SK-N-MC (cell line): ENCODE data around the gene BTBD16.

Experiments used
- DNase-seq: peaks from one replicate; pipeline ENCODE4 v3.0.0-alpha.2; 2011; ENCODE audit warnings: low read depth, low spot score
- H3K27ac ChIP-seq: fragments of 200-600 bp; sonication (generic); 2 replicates; pipeline ENCODE4 v1.5.1; 2016; ENCODE audit warnings: mixed run types
- H3K36me3 ChIP-seq: fragments of 200-600 bp; sonication (generic); 2 replicates; pipeline ENCODE4 v1.6.1; 2017; ENCODE audit warnings: antibody characterized with exemption, low read length, mixed read lengths; ENCODE audit not compliant: insufficient read depth
- H3K4me3 ChIP-seq: fragments of 200-600 bp; sonication (generic); 2 replicates; pipeline ENCODE4 v1.5.1; 2016
- H3K9ac ChIP-seq: fragments of 200-600 bp; sonication (generic); 2 replicates; pipeline ENCODE4 v1.8.0; 2017; ENCODE audit warnings: mixed run types, mixed read lengths; ENCODE audit not compliant: insufficient read length
- H3K9me3 ChIP-seq: fragments of 200-600 bp; sonication (generic); 2 replicates; pipeline ENCODE4 v1.6.1; 2017; ENCODE audit warnings: low read depth, mild to moderate bottlenecking, antibody characterized with exemption, low read length, moderate library complexity, mixed read lengths
- EZH2 ChIP-seq: fragments of 200-600 bp; sonication (generic); IDR thresholded peaks from one replicate; pipeline ENCODE4 v1.6.1; 2017; ENCODE audit warnings: antibody characterized with exemption
- FOXP2 ChIP-seq: optimal IDR thresholded peaks from 2 replicates; pipeline ENCODE3; 2011; ENCODE audit warnings: mild to moderate bottlenecking, moderate library complexity; ENCODE audit not compliant: insufficient read depth; ENCODE audit errors: extremely low read length, control extremely low read depth
- POLR2AphosphoS5 ChIP-seq: IDR thresholded peaks from 2 replicates; pipeline ENCODE4 v1.6.1; 2012; ENCODE audit warnings: mild to moderate bottlenecking, low read depth, low read length, borderline replicate concordance

Gene BTBD16

DNA sequence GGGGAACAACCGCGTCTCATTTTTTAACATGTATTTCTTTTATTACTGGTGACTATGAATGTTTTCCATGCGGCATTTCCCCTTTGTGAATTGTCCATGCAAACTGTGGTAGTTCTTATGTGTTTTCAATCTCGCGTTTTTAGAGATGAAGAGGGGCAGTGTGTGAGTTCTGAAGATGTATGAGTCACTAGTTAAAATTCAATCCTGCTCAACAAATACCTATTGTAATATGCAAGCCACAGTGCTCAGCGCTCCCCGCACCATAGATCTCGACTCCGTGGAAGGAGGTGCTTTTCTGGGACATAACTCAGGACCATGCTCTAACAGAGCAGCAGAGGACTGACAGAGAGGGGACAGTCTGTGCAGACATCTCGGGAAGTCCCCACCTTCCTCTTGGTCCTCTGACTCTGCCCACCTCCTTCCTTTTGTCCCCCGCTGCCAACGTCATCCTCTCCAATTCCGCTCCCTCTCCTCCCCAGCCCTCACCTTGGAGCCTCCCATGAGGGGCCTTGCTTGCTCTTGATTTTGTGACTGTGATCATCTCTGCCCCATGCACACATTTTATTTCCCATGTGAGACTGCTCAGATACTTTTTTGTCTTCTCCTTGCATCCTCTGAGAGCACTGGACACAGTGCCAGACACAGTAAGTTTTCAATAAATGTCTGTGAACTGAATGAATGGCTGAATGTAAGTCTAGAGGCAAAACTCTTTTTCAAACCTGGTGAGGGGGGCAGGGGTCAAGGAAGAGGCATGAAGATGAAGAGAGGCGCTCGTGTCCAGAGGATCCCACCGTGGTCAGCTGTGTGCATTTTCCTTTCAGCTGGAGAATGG is 60.7 kb downstream of the BTBD16 start:
- Histone ChIP-seq H3K27ac (no peak overlapping the region), H3K4me3 (no peak overlapping the region), H3K36me3 (no peaks in the 10 kb centered on the region), H3K9ac (no peak overlapping the region), H3K9me3 (no peaks in the 10 kb centered on the region)
- DNase-seq, result no peak
- TF ChIP-seq POLR2AphosphoS5 (no peak), EZH2 (no peak), FOXP2 (no peak)

DNA sequence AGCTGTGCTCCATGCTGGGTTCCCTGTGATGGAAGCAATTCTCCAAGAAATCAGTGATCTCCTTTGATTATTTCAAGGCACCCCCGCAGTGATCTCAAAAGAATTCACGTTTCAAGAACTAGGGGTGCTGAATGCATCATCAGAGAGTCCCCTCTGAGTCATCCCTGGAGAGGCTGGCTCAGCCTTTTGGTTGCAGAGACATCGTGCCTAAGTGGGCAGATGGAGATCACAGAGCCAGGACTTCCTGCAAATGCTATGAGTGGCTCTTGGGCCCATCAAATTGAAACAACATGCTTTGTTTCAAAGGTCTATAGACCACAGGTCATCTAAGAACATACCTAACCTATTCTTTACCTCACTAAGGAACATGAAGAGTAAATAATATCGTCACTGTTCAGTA is 61.9 kb downstream of the BTBD16 start:
- TF ChIP-seq POLR2AphosphoS5, result no peak
- TF ChIP-seq FOXP2, result no peak
- no peak for TF ChIP-seq EZH2
- H3K36me3 ChIP-seq, result no peaks in the 10 kb centered on the region
- H3K27ac ChIP-seq, result no peak overlapping the region
- no peak overlapping the region for H3K9ac ChIP-seq
- no peak for DNase-seq
- no peak overlapping the region for H3K4me3 ChIP-seq
- H3K9me3 ChIP-seq, result no peaks in the 10 kb centered on the region

DNA sequence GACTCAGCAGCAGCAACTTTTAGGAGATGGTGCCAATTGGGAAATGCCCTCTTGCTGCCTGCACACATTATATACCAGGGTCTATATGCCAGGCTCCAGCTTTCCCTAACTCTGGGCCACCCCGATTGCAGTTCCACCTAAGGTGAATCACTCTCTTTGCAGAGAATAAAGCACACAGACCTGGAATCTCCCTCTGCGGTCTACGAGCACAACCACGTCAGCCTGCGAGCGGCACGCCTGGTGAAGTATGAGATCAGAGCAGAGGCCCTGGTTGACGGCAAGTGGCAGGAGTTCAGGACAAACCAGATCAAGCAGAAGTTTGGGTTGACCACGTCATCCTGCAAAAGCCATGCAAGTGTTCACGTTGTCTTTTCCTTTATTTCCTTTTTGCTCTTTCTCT is 65.2 kb downstream of the BTBD16 start:
- Histone ChIP-seq H3K36me3 (no peaks in the 10 kb centered on the region), H3K9ac (no peak overlapping the region), H3K27ac (no peak overlapping the region), H3K9me3 (no peaks in the 10 kb centered on the region), H3K4me3 (no peak overlapping the region)
- TF ChIP-seq FOXP2 (no peak), POLR2AphosphoS5 (no peak), EZH2 (no peak)
- no peak for DNase-seq

DNA sequence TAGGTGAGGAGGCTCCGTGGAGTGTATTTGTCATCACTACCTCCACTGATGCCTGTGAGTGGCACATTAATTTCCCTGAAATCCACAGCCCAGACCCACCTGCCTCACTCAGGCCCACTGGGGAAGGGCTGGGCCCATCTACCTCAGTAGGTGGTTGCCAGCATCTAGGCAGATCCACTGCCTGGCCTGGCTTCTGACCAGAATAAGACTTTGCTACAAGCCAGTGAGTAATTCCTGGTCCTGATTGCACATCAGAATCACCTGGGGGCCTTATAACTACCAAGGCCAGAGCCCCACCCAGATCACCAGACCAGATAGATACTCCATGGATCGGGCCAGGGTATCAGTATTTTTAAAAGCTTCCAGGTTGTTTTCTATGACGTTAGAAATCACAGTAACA is 65.9 kb downstream of the BTBD16 start:
- H3K4me3 ChIP-seq, result no peak overlapping the region

GRCh38 chr10:122338609-122339441 is 67.7 kb downstream of the BTBD16 start:
- TF ChIP-seq POLR2AphosphoS5, result no peak
- no peak for TF ChIP-seq EZH2
- no peak for TF ChIP-seq FOXP2
- Histone ChIP-seq H3K36me3 (no peaks in the 10 kb centered on the region), H3K9ac (no peak overlapping the region), H3K4me3 (no peak overlapping the region), H3K27ac (no peak overlapping the region), H3K9me3 (no peaks in the 10 kb centered on the region)
- no peak for DNase-seq

More for the DNA sequence above, 65.9 kb downstream of the BTBD16 start:
- no peaks in the 10 kb centered on the region for H3K36me3 ChIP-seq
- no peak for DNase-seq
- no peak overlapping the region for H3K27ac ChIP-seq
- H3K9ac ChIP-seq, result no peak overlapping the region
- TF ChIP-seq FOXP2 (no peak), EZH2 (no peak), POLR2AphosphoS5 (no peak)
- no peaks in the 10 kb centered on the region for H3K9me3 ChIP-seq

DNA sequence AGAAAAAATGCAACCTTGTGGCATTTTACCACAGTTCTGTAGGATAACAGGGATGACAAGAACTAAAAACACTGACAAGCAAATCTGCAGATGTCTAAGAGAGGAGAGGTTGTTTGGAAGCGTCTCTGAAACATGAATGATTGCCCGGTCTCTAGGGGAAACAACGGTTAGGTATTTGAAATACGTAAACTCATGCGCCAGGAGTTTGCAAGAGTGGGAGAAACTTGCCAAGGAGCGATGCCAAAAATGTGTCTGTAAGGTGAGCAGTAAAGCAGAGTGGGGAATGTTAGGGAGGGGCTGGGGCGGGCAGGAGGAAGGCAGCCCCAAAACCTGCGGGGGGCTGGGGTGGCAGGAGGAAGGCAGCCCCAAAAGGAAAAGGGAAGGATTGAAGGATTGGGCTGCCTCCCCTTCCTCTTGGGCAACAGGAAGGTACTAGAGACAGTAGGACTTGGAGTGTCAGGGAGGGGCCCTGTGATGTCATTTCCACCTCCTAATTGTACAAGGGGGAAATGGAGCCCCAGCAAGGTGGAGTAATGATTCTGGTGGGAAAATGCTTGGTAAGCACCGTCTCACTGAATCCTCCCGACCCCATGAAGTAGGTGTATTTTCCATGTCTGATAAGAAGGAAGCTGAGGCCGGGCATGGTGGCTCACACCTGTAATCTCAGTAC is 70.2 kb downstream of the BTBD16 start:
- Histone ChIP-seq H3K27ac (no peak overlapping the region), H3K4me3 (no peak overlapping the region), H3K9me3 (no peaks in the 10 kb centered on the region), H3K9ac (no peak overlapping the region), H3K36me3 (no peaks in the 10 kb centered on the region)
- no peak for DNase-seq
- TF ChIP-seq EZH2 (no peak), FOXP2 (no peak), POLR2AphosphoS5 (no peak)

DNA sequence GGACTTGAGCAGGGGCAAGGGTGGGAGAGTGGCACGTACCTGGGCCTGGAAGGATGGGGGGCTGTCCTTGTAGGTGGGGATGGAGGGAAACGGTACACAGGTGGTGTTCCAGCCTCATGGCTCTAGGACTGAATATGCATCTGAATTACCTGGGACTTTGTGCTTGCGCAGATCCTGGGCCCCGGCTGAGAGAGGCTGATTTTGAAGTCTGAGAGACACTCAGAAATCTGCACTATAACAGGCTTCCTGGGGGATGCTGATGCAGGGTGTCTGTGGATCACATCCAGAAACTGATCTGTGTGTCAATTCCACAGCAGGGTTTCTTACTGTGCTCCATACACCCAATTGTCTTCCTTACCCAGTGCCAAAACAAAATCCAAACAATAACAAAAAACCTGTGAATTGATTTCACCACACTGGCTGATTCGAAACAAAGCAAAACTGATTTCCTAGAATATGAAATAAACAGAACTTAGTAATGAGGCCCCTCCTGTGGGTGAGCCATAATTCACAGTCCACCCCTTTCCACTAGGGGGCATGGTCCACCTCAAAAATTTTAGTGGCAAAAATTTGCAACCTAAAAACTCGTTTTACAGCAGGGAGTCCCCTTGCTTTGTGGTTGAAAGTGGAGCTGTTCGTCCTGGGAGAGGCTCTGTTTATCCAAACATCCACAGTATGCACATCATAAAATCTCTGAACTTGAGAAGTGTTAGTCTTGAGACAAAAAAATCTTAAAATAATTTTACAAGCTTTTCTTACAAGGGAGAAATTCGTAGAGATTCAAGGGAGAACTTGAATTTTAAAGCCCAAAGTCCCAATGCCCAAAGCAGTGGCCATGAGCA is 71.4 kb downstream of the BTBD16 start:
- no peaks in the 10 kb centered on the region for H3K9me3 ChIP-seq
- no peaks in the 10 kb centered on the region for H3K36me3 ChIP-seq
- DNase-seq, result no peak
- no peak overlapping the region for H3K27ac ChIP-seq
- no peak overlapping the region for H3K4me3 ChIP-seq
- TF ChIP-seq FOXP2 (no peak), EZH2 (no peak), POLR2AphosphoS5 (no peak)
- no peak overlapping the region for H3K9ac ChIP-seq
